ENCODE data around the gene SLC25A29.
"Not testable (repeated sequence)": the region's sequence is repeated elsewhere in the genome, so short reads cannot be mapped to it uniquely, and the experiment has no call there.

Gene SLC25A29, protein sequence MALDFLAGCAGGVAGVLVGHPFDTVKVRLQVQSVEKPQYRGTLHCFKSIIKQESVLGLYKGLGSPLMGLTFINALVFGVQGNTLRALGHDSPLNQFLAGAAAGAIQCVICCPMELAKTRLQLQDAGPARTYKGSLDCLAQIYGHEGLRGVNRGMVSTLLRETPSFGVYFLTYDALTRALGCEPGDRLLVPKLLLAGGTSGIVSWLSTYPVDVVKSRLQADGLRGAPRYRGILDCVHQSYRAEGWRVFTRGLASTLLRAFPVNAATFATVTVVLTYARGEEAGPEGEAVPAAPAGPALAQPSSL

DNA sequence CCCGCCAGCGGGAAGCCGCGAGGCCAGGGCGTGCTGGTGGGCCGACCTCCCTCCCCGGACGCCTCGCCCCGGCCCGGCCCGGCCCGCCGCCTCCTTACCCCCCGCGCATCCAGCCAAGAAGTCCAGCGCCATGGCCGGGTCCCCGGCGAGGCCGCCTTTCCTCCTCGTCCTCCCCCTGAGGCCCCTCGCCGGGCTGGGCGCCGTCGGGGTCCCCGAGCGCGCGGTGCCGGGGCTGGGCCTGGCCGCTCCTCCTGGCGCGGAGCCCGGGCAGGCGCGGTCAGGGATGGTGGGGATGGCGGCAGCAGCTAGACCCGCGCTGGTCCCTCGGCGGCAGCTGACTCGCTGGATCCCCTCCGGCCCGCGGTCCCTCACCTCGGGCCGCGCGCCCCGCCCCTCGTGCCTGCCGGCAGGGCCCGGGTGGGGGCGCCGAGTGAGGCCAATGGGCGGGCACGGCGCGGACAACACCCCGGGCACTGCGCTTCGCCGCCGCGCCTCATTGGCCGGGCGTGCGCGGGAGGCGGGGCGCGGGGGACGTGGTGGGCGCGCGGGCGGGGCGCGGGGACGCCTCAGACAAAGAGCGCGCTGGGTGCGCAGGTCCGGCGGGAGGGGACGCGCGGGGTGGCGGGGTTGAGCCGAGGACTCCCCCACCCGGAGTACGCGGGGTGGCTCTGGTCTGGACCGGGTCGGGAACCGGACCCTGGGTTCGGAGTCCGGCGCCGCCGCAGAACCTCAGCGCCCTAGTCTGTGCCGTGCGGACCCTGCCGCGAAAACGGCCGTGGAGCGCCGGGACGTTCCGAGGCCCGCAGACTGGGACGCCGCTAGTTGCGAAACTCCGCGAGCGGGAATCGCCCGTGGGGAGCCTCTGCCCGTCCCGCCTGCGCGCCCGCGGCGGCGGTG, at the start of gene SLC25A29:
Gene SLC25A29, minus strand, starts transcription at position 344 of the 897 bp plus-strand sequence. Its CDS starts 212 bp downstream, at position 132.
- DNase-seq, result peak; percentile 72

DNA sequence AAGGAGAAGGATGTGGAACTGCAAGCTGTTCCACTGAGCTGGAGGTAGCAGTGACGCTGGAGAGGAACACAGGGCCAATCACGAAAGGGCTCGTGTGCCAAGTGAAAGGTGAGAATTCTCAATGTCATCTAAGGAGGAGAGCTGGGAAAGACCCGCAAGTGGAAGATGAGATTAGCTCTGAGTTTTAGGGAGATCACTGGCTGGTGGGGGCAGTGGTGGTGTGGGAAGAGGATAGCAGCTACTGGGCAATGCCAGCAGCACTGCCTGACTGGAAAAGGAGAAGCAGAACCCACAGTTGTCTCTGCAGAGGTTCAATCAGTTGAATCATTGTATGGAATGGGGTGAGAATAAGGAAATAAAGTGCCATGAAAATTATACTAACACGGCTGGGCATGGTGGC, 44.7 kb upstream of the SLC25A29 start:
- no peak for DNase-seq

DNA sequence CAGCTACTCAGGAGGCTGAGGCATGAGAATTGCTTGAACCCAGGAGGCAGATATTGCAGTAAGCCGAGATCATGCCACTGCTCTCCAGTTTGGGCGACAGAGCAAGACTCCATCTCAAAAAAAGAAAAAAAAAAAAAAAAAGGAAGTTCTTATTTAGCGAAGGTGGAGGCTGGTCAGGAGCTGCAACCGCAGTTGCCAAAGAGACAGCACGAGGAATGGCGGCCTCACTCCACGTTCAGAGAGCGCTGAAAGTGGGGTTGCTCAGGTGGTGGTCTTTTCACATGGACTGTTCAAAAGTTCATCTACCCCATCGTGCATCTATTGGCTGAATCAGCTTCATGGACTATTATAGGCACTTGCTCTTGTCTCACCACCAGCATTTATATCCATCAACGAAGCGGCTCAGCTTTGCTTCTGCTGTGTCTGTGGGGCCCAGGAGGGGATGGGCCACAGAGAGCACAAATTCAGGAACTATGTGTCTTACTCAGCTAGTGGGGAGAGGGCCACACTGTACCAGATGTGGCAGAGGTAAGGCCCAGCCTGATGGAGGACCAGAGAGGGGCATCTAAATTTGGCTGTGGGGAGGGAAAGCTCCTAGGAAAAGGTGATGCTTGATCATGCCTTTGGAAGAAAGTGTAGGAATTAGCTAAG, 44.2 kb upstream of the SLC25A29 start:
- no peak for DNase-seq

DNA sequence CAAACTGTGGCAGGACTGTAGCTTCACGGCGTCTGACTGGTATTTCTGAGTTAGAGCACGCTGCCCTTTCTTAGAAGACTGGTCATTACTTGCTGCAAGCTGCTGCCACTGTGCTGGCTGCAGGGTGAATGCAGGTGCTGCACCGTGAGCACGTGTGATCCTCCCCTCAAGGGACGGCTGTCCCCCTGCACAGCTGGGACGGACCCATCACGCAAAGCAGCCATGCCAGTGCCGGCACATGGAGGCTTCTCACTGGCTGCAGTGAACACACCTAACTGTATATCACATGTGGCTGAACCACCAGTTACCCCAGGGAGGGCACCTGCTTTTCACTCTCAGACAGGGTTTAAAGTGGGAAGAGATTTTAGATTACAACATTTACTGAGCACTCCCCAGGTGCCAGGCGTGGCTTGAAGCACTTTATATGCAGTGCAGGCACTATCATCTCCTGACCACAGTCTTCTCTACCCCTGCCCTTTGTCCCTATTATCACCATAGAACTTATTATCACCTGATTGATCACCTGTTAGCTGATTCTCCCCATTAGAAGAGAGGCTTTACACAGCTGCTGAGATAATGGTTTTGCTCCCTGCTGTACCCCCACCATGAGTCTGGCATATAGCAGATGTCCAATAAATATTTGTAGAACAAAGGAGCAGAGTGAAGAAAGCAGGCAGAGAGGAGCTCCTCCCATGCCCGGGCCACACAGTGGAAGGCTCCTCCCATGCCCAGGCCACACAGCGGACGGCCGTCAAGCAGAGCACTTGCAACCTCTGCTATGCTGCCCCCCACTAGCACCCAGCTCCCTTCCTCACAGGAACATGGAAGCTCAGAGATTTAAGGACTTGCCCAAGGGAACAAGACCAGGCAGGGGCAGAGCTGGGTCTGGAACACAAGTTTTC, 42.8 kb upstream of the SLC25A29 start:
- DNase-seq, result no peak

DNA sequence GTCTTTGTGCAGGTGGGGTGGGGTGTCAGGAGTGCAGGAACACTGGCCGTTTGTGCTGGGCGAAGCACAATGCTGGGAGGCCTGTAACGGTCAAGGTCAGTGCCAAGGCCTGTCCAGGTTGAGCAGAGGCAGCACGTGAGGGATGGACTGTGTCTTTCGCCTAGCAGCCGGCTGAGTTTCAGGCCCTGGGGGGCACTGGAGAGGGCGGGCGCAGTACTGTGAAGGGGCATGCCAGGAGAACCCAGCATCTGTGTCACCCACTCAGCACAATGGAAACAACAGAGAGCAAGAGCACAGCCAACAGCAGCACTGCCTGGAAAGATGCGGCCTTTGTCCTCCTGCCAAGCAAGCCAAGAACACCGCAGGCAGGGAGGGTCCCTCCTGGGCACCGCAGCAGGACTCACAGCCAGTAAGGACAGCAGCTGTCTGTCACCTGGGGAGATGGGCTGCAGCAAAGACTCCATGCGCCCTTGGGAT, 42.0 kb upstream of the SLC25A29 start:
- DNase-seq, result no peak

DNA sequence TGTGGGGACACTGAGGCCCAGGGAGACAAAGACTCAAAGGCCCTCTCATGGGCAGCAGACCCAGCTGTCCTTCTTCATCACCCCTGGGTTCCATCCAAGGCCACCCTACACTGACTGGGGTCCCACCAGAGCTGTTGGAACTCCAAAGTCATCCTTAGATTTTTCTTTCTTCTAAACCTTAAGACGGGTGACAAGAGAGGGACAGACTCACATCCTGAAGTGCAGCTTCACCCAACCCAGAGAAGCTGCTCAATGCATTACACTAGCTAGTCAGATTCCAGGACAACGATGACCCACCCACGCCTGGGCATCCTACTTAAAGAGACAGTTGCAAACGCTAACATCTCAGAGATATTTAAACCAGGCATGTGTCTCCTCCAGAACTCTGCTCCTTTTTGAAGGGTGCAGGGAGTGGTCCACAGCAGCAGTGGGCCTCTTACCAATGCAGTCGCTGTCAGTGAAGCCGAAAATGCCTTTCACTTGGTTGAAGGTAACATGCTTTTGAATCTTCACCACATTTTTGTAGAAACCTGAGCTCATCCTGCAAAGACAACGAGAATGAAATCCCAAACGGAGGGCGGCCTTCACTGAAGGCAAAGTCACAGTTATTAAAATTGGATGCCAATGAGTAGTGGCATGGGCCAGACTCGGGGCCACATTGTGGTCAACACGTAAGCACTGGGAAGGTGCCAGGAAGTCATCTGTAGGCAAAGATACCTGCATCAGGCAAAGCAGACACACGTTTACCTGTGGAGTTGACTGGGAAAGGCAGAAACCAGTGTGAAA, 40.3 kb upstream of the SLC25A29 start:
- DNase-seq, result no peak

DNA sequence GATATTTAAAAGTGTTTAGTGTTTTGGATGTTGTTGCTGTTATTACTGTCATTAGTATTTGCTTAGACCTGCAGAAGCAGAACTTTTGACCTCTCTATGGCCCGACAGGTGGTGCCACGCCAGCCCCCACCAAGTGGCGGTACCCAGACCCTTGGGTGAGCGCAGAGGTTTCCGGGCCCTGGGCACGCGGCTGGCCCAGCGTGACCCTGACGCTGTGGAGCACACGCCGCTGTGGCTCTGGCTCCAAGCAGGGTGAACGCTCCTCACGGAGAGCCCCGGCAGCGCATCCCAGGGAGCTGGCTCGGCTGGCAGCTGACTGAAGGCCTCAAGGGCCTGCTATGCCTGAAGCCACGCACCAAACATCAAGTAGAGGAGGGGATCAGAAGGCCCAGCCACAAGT, 39.5 kb upstream of the SLC25A29 start:
- DNase-seq, result no peak

DNA sequence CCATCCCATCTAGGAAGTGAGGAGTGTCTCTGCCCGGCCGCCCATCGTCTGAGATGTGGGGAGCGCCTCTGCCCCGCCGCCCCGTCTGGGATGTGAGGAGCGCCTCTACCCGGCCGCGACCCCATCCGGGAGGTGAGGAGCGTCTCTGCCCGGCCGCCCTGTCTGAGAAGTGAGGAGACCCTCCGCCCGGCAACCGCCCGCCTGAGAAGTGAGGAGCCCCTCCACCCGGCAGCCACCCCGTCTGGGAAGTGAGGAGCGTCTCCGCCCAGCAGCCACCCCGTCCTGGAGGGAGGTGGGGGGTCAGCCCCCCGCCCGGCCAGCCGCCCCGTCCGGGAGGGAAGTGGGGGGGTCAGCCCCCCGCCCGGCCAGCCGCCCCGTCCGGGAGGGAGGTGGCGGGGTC, 38.4 kb upstream of the SLC25A29 start:
- DNase-seq, result not testable (repeated sequence)

DNA sequence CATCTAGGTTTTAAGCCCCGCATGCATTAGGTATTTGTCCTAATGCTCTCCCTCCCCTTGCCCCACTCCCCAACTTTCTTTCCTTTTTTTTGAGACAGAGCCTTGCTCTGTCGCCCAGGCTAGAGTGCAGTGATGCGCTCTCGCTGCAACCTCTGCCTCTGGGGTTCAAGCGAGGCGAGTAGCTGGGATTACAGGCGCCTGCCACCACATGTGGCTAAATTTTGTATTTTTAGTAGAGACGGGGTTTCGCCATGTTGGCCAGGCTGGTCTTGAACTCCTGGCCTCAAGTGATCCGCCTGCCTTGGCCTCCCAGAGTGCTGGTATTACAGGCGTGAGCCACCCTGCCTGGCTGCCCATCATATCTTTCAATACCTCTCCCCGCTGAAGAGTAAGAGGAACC, 36.6 kb upstream of the SLC25A29 start:
- not testable (repeated sequence) for DNase-seq

DNA sequence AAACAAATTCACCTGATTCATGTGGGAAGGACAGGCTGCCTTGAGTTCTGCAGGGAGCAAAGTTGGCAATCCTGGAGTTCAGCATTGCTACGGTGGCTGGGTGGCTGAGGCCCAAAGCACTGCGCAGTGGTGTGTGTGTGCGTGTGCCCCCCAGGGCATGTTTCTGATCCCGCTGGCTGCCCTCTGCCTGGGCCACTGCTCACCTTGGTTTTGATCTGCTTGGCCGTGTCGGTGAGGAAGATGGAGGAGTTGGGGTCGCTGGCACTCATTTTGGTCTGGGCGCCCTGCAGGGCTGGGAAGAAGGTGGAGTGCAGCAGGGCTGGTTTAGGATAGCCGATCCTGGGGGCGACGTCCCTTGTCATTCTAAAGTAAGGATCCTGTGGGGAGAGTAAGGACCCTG, 36.0 kb upstream of the SLC25A29 start:
- DNase-seq, result no peak

DNA sequence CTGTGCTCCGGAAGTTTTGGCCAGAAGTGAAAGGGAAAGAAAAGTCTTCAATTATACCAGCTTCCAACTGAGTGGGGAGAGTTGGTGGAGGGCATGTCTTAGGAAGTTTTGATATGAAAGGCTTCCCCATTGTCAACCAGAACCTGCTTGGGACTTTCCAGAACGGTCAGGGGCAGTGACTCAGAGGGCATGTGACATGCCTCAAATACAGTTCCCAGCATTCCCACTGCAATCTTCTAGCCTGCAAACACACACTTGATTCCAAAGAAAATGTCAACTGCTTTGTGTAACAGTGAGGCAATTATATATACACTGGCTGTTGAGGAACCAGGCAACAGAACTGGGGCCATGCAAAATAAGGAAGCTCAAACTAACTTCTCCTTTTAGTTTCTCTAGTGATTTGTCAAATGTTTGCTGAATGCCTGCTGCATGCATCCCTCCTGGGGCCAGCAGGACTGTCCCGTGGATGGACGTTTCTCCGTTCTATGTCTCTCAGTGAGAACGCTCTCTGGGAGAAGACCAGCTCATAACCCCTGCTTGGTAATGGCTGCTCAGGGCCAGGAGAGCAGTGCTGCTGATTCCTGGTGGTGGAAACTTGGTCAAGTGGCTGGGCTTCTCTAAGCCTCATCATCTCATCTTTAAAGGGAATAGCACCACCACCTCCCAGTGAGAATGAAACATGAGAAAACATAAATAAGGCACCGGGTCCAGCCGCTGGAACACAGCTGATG, 35.2 kb upstream of the SLC25A29 start:
- no peak for DNase-seq

DNA sequence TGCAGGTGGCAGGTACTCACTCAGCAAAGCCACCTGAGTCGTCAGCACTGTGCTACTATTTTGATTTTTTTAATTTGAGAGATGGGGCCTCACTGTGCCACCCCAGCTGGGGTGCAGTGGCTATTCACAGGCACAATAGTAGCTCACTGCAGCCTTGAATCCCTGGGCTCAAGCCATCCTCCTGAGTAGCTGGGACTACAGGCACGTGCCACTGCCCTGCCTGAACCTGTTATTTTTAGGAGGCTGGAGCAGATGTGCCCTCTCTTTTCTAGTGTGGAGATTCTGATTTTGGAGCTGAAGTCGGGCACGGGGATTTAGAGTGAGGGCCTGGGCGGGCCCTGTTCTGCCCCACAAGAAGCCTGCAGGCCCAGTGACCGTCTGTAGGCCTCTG, 34.2 kb upstream of the SLC25A29 start:
- no peak for DNase-seq

DNA sequence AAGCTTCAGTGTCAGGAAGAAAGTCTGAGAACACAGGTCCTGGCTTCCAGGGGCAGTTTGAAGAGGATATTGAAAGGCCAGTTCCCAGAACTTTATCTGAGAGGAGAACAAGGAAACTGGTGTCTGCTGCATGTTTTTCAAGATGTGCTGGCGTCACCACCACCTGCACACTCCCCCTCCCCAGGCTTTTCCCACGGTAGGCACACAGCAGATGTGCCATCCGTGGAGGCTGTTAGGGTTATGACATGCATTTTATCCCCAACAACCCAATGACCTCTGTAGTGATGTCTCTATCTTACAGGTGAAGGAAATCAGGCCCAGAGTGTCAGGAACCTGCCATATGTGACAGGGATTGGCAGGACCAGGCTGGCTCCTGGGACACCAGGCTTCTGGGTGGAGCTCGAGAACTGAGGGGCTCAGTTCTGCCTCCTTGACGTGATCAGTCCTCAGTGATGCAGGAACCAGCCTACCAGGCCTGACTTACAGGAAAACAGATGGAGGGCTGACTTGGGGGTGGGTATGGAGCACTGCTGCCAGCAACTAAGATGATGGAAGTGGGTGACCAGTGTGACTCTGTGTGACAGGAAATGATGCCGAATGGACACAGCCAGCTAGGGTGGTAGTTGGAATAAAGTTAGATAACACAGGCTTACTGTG, 33.6 kb upstream of the SLC25A29 start:
- DNase-seq, result no peak

DNA sequence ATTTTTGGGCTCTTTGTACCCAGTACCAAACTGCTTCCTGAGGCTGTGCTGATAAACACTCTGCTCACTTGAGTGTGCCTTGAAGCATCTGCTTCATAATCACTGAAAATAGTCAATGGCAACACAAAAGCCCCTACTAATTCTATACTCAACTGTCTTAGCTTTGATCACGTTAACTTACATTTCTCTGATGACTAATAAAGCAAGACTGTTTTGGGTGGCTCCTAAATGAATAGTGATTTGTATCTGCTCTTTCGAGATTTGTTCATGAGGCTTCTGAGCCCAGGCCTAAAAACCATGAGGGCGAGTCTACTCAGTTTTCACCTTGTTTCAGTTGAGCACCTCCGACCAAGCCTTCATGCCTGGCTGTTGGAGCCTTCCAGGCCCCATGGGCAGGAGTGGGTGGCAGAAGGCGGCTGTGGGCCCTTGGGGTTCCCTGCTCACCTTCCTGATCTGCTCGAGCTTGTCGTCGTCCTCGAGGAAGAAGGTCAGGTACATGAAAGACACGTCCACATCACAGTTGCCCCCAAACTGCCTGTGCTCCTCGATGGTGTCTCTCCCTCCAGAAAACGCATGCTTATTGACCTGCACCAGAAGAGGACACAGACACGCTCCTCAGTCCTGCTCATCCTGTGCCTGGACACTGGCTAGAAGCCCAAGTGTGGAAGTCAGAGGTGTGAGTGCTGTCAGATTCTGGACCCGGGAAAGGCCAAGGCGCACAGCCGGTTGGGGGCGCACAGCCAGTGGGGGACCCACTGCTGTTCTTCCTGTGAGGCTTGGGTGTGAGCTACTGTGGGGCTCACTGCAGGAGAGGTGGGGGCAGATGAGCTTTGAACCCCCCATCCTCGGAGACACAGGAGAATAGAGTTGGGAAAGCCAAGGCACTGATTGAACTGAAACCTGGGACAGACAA, 30.6 kb upstream of the SLC25A29 start:
- no peak for DNase-seq

DNA sequence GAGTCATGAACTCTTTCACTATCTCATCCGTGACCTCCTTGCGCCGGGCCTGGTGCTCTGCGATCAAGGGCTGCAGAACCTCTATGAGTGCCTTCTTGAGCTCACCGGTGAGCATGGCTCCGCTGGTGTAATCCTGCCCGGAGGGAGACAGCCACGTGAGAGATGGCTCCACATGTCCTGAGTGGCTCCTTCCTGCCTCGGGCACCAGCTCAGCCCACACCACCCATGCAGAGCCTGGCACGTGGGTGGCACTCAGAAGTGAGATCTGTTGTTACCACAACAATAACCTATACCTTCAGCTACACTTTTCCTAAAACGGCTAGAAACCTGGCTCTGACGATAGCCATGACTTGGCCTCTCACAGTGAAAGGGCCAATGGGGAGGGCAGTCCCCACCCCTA, 28.7 kb upstream of the SLC25A29 start:
- DNase-seq, result no peak

DNA sequence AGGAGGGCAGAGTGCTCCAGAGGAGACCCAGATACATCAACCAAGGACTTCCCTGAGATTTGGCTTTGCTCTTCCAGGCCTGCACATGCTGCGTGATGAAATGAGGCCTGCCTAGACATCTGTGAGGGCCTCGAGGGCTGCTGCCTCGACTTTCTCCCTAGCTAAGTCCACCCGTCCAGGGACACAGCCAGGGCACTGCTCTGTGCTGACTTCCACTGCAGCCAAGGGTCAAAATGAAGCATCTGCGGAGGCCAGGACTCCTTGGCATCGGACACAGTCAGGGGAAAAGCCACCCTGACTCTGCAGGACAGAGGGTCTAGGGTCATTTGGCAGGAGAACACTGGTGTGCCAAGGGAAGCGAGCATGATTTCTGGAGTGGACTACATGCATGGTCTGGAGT, 27.6 kb upstream of the SLC25A29 start:
- no peak for DNase-seq

DNA sequence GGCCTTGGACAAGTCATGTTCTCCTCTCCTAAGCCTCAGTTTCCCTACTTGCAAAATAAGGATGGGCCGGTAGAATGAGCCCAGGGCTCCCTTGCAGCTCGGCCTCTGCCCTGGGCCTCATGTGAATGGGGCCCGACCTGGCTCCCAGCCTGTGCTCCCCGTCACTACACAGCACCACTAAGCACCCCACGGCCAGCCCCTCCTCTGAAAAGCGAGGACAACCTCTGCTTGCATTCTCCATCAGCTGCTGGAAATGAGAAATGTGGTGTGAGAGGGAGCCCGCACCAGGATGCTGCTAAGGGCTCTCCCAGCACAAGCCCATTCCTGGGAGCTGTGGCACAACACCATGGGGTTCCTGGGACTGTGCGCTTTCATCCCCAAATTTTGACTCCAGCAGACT, 27.1 kb upstream of the SLC25A29 start:
- DNase-seq, result no peak

DNA sequence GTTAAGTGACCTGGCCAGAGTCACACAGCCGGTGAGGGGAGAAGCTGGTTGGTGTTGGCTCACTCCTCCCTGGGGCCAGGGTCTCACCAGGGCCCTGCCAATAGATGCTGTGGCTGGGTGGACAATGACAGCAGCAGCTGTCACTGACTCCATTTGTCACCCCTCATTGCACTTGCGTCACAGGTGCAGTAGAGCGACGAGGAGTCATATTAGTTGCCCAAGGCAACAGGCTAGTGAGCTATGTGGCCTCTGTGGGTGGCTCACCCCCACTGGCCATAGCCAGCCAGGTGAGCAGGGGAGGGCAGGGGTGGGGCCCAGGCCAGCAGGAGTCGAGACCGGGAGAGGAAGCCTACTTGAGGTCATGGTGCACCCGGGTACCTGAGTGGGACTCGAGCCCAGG, 26.6 kb upstream of the SLC25A29 start:
- DNase-seq, result no peak

DNA sequence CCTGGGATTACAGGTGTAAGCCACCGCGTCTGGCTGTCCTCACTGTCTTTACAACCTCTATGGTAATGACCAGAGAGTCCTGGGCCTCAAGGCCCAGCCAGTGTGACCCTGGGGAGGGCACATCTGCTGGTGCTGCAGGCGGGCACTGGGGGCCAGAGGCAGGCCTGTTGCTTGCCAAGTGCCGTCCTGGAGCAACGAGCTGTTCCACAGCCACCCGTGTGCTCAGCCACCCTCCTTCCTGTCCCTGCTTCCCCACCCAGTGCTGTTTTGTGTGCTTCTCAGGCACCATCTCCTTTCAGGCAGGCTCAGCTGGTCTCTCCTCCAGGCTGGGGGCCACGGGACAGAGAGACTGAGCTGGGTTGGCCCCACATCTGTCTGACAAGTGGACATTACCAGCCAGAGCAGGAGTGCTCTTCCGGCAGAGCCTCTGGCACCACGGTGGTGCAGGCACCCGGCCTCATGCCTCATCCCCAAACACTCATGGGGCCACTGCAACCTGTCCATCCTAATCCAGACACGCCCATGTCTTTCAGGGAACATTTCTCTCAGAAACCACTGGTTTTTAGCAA, 25.9 kb upstream of the SLC25A29 start:
- DNase-seq, result no peak
